ENCODE results near the gene OGDHL.
"Not testable (repeated sequence)": the region's sequence is repeated elsewhere in the genome, so short reads cannot be mapped to it uniquely, and the experiment has no call there.

Gene OGDHL

GRCh38 chr10:49740346-49741107, 21.6 kb downstream of the OGDHL start:
- DNase-seq (ENCODE audit: low spot score) (no peak), FAIRE-seq (no peak)

- FAIRE-seq = peak; percentile 13
- DNase-seq (ENCODE audit: low spot score) = no peak
These were observed 22.7 kb downstream of the OGDHL start for GRCh38 chr10:49739426-49739825.

GRCh38 chr10:49738616-49739360, 23.3 kb downstream of the OGDHL start:
- DNase-seq (ENCODE audit: low spot score) = no peak
- no peak for FAIRE-seq

DNA sequence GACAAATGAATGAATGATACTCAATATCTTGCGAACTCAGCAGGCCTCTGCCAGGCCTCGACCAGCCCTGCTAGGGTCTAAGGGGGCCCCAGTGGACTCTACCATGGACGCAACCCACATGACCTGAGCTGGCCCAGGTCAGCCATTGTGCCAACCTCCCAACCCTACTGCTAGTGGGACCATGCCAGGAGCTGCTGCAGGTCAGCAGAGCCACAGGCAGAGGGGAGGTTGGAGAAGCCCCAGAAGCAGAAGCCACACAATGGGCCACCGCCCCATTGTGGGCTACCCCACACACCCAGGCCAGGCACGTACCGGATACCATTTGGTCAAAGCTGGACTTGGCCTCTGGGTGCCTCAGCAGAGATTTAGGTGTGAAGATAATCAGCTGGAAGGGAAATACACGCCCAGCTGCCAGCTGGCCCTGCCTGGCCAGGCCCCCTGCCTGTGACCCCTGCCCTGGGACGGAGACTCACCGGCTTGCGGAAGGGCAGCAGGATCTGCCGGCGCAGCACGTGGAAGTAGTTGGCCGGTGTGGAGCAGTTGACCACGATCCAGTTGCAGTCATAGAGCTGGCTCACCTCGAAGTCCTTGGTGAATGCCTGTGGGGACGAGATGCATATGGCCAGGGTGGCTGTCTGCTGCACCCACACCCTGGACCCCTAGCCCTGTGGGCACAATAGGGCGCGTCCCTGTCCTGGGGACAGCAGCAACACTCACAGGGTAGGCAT, 24.5 kb downstream of the OGDHL start:
- no peak for FAIRE-seq

GRCh38 chr10:49736564-49737113, 25.5 kb downstream of the OGDHL start:
- no peak for FAIRE-seq
- no peak for DNase-seq (ENCODE audit: low spot score)

More for the DNA sequence above, 24.5 kb downstream of the OGDHL start:
- no peak for DNase-seq (ENCODE audit: low spot score)

DNA sequence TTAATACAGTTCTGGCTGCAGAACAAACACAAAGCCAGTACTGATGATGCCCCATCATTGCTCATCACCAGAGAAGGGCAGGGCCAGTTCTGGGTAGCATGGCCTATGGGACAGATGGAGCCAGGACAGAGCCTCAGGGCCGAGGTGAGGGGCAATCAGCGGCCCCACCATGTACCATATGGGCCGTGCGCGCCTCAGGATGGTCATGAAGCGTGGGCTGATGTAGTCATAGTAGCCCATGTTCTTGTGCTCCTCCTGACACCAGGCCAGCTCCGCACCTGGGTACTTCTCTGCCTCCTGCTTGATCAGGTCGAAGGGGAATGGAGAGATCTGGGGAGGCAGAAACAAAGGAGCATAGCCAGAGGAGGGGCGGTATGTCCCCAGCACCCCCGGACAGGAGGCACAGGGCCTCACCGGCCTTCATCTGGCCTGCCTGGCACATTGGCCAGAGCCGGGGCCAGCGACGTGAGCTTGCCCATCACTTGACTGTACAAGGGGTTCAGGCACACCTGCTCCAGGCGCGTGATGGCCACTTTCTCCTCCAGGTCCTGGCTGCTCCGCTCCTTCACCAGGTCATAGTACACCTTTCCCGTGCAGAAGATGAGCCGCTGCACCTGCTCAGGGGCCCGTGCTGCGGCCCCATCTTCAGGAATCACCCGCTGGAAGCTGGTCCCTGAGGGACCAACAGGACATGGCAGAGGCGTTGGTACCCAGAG, 26.1 kb downstream of the OGDHL start:
- no peak for DNase-seq (ENCODE audit: low spot score)
- FAIRE-seq = no peak

DNA sequence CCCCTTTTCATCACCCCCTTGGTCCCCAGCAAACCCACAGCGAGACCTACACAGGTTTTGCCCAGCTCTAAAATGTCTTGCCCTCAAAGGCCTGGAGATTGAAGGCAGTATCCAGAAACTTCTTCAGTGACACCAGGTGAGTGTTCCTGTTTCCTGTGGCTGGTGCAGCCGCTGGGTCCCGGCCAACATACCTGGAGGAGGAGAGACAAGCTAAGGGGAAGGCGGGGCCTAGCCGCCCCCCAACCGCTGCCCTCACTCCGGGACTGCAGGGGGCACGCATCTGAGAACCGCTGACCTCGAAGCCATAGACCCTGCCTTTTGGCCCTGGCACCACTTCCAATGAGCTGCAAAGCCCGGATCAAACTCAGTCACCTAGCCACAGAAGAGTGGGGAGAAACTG, 27.0 kb downstream of the OGDHL start:
- FAIRE-seq = no peak
- DNase-seq (ENCODE audit: low spot score) = no peak

- DNase-seq (ENCODE audit: low spot score) (peak; percentile 56), FAIRE-seq (no peak)
These were observed 27.4 kb downstream of the OGDHL start for GRCh38 chr10:49734676-49735075.

- DNase-seq (ENCODE audit: low spot score) (no peak), FAIRE-seq (no peak)
These were observed 28.3 kb downstream of the OGDHL start for GRCh38 chr10:49733866-49734265.

- no peak for FAIRE-seq
- DNase-seq (ENCODE audit: low spot score) = no peak
These were observed 35.5 kb downstream of the OGDHL start for GRCh38 chr10:49726593-49726992.

- not testable (repeated sequence) for FAIRE-seq; DNase-seq (ENCODE audit: low spot score)
These were observed 47.0 kb downstream of the OGDHL start for GRCh38 chr10:49715157-49715556.

GRCh38 chr10:49713266-49713665, 48.9 kb downstream of the OGDHL start:
- DNase-seq (ENCODE audit: low spot score) (no peak), FAIRE-seq (no peak)

- DNase-seq (ENCODE audit: low spot score) = no peak
- no peak for FAIRE-seq
These were observed 50.6 kb downstream of the OGDHL start for GRCh38 chr10:49711481-49711880.

- FAIRE-seq (no peak), DNase-seq (ENCODE audit: low spot score) (no peak)
These were observed 51.2 kb downstream of the OGDHL start for GRCh38 chr10:49710966-49711365.

DNA sequence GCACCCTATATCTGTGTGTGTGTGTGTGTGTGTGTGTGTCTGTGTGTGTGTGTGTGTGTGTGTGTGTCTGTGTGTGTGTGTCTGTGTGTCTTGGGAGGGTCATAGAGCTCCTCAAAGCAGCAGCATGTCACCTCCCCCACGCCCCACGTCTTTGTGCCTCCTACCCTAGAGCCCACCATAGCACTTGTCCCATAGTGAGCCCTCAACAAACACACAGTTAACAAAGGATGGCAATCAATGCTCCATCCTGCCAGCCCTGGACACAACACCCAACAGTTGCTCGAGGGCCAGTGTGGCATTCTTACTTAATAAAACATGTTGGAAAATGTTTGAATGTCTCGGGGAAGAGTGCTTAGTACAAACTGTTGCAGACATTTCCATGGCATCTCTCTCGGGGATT, 52.2 kb downstream of the OGDHL start:
- FAIRE-seq (no peak), DNase-seq (ENCODE audit: low spot score) (no peak)

- FAIRE-seq = no peak
- DNase-seq (ENCODE audit: low spot score) = no peak
These were observed 54.5 kb downstream of the OGDHL start for GRCh38 chr10:49707585-49707984.

- no peak for FAIRE-seq
- DNase-seq (ENCODE audit: low spot score) = no peak
These were observed 61.1 kb downstream of the OGDHL start for GRCh38 chr10:49700997-49701396.

- no peak for DNase-seq (ENCODE audit: low spot score)
- no peak for FAIRE-seq
These were observed 61.9 kb downstream of the OGDHL start for GRCh38 chr10:49700211-49700610.

GRCh38 chr10:49698679-49699078, 63.4 kb downstream of the OGDHL start:
- FAIRE-seq = no peak

GRCh38 chr10:49696311-49696710, 65.8 kb downstream of the OGDHL start:
- DNase-seq (ENCODE audit: low spot score) = no peak
- FAIRE-seq = no peak

More at GRCh38 chr10:49698679-49699078, 63.4 kb downstream of the OGDHL start:
- DNase-seq (ENCODE audit: low spot score) = no peak

- FAIRE-seq (no peak), DNase-seq (ENCODE audit: low spot score) (no peak)
These were observed 67.7 kb downstream of the OGDHL start for GRCh38 chr10:49694466-49694865.

Measured in urothelium cell line (cell line).